HG02763 (cell line): Measurements from ENCODE around the gene FBXL17.

ENCODE experiments used
- ATAC-seq: cut with Tn5 transposase; IDR thresholded peaks from one replicate; pipeline ENCODE4 v1.9.1; 2021; ENCODE audit warnings: mild to moderate bottlenecking, moderate library complexity; ENCODE audit not compliant: unreplicated experiment

The FBXL17 gene

GRCh38 chr5:107830750-107831149, 551.1 kb downstream of the FBXL17 start:
- ATAC-seq, result no peak

GRCh38 chr5:107826311-107827000, 555.4 kb downstream of the FBXL17 start:
- no peak for ATAC-seq

- ATAC-seq, result no peak
These were observed 557.1 kb downstream of the FBXL17 start for GRCh38 chr5:107824821-107825220.

- ATAC-seq, result no peak
These were observed 560.6 kb downstream of the FBXL17 start for GRCh38 chr5:107821288-107821687.

- no peak for ATAC-seq
These were observed 561.5 kb downstream of the FBXL17 start for GRCh38 chr5:107820429-107820828.

- no peak for ATAC-seq
These were observed 563.9 kb downstream of the FBXL17 start for GRCh38 chr5:107817951-107818350.

GRCh38 chr5:107817436-107817835, 564.5 kb downstream of the FBXL17 start:
- no peak for ATAC-seq

- no peak for ATAC-seq
These were observed 566.8 kb downstream of the FBXL17 start for GRCh38 chr5:107815109-107815508.

- ATAC-seq, result no peak
These were observed 567.6 kb downstream of the FBXL17 start for GRCh38 chr5:107814183-107814827.

GRCh38 chr5:107813559-107813958, 568.3 kb downstream of the FBXL17 start:
- ATAC-seq, result peak; percentile 76

- ATAC-seq, result peak; percentile 73
These were observed 569.2 kb downstream of the FBXL17 start for GRCh38 chr5:107812570-107813141.

GRCh38 chr5:107809201-107810034, 572.5 kb downstream of the FBXL17 start:
- no peak for ATAC-seq
